Breast epithelium (tissue), 3 donors: Measurements from ENCODE around the gene FAM184B.

ENCODE experiments used
- CTCF ChIP-seq, 3 donors: fragments of 450-650 bp; IDR thresholded peaks; one replicate each; pipeline ENCODE4 v1.5.1; 2016 to 2017; ENCODE audit warnings: antibody characterized with exemption in 3 of 3, mild to moderate bottlenecking in 3 of 3, moderate library complexity in 3 of 3
- POLR2A ChIP-seq: fragments of 450-650 bp; IDR thresholded peaks from one replicate; pipeline ENCODE4 v1.6.1; 2016; ENCODE audit warnings: antibody characterized with exemption, mild to moderate bottlenecking, moderate library complexity

GRCh38 chr4:17757621-17758020, 23.8 kb downstream of the FAM184B start:
- TF ChIP-seq CTCF (IDR thresholded peaks at IDR 0.05) (no peak), POLR2A (no peak)
